NK-92 (cell line): ENCODE measurements around the gene PRMT9.

Experiments used
- DNase-seq: peaks from one replicate; lab custom pipeline; 2025; ENCODE audit not compliant: unreplicated experiment; lab: John Stamatoyannopoulos, UW

PRMT9 gene

DNA sequence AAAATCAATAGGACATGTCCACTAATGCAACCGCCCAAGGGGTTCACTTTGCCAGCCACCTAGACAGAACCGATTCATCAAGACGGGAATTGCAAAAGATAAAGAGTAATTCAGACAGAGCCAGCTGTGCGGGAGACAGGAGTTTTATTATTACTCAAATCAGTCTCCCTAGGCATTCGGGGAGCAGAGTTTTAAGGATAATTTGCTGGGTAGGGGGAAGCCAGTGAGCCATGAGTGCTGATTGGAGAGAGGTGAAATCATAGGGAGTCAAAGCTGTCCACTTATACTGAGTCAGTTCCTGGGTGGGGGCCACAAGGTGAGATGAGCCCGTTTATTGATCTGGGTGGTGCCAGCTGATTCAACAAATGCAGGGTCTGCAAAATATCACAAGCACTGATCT, 58.2 kb downstream of the PRMT9 start:
- no peak for DNase-seq

DNA sequence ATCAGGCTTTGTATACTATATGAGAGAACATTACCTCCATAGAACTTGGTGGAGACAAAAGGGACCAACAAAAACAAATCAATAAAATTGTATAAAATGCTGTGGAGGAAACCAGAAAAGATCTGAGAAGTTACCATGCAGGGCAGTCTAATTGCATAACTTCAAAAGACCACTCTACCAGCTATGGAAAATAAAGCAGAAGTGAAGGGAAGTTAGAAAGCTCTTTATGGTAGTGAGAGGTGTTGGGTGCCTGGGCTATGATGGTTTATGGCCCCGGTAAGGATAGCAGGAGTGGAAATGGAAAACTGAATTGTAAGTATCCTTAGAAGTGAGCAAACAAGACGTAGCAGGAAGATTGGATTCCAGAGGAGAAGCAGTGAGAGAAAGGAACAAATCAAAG, 63.6 kb downstream of the PRMT9 start:
- DNase-seq = no peak

DNA sequence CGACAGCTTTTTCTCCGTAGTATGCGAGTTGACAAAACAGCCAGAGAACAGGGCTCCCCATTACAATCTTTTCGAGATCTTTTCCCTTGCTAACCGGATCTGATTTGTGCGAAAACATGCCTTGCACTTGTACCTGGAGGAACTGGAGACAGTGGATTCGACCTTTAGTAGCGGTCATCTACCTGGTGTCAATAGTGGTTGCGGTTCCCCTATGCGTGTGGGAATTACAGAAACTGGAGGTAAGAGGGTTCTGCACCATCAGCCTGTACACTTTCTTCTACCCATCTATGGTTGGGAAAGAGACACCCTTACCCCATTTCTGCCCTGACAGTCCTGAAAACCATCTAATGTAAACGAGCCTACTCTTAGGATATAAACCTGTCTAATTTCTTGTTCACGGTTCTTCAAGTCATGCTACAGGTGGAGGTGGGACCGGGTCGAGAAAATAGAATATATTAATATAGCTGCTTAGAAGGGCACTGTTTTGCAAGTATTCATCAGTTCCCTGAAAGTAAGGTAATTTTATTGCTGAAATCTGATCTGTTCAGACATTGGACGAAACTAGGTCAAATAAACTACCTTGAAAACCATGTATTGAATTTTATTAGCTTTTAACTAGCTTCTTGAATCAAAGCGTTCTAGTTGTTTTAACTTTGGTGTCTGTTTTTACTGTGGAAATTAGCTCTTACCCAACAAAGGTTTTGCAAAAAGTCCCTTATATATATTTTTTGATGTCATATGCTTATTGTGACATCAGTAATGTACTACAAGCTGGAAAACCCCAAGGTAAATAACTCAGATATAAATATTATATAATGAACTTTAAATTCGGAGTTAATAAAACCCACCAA, 65.9 kb downstream of the PRMT9 start:
- DNase-seq = no peak

DNA sequence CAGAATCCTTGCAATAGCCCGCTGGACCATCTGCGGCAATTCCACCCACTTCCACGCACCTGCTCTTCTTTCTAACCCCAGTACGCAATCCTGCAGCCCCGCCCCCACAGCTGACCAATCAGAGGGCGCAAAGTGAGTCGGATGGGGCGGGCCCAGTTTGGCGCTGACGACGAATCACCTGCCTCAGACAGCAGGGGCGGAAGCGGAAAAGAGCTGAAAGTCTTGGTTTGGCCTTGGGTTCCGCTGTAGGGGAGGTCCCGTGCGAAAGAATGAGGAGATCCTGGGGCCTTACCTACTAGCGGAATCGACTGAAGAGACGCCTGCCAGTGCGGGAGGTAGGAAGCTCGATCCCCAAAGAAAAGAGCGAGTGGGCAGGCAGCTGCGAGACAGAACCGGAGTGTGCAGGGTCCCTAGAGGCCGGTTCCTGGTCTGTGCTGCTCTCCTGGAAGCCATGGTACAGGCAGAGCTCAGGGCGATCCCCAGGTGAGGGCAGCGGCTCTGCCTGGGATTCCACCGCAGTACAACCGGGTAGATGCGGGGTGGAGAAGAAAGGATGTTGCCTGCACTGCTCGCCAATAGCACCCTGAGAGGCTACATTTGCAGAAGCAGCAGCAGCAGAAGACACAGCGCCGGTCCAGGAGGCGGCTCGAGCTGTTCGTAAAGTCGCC, 66.7 kb downstream of the PRMT9 start, which contains the start of gene TMEM184C:
Gene TMEM184C, plus strand, starts transcription at position 225 of the 668 bp plus-strand sequence. CDS start 560 bp downstream, outside the sequence.
- DNase-seq = peak; percentile 82

DNA sequence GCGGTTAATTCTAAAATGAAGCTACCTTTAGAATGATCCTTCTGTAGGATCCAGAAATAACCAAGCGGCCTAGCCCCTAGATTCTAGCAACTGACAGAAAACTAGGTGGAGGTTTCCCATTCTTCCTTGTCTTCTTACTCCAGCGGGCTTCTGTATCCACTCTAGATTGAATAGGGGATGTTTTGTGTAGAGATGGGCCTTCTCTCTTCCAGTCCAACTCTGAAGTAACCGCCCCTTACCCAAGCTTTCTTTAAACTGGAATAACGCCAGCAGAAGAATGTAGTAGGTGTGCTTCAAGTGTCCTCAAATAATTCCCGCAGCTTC, 67.2 kb downstream of the PRMT9 start:
- no peak for DNase-seq

DNA sequence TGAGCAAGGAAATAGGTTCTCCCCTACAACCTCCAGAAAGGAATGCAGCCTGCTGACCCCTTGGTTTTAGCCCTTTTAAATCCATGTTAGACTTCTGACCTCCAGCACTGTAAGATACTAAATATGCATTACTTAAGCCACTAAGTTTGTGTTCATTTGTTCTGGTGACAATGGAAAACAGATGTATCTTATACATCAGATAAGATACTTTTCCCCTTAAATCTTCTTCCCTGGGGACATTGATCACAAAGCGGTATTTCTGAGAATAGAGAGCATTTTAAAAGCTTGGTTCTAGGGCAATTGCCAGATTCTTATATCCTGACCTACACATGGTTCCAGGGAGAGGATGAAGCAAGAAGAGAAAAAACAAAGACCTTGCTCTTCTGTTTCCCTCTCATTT, 73.3 kb downstream of the PRMT9 start:
- DNase-seq = no peak

DNA sequence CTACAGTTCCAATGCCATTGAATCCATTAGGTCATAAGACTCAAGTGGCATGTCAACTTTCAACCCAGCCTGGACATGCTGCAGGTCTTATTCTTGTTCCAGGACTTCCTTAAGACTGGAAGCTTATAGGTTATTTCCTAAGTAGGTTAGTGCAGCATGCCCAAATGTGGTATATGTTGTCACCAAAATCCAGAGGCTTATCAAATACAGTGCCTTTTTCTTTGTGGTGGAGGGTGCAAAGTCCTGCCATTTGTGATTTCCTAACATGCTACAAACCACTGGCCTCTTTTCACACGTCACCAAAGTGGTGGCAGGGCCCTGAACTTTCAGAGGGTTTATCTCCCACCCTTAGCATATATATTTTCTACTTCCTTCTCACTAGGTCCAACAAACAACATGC, 76.5 kb downstream of the PRMT9 start:
- no peak for DNase-seq

DNA sequence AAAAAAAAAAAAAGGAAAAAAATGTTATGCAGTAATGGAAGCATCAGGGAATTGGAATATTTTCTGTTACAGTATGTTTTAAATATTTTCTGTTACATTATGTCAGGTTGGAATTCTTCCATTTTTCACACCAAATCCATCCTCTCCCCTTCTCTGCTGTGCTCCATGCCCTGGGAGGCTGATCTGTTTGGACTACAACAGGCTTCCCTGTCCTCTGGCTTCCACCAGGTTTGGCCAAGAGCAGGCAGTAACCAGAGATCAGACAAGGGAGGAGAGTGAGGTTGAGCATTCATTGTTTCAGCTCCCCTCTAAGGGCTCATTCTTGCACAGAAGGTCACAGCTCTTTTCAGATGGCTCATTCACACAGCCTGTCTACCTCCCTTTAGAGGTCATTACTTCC, 78.5 kb downstream of the PRMT9 start:
- DNase-seq = no peak

DNA sequence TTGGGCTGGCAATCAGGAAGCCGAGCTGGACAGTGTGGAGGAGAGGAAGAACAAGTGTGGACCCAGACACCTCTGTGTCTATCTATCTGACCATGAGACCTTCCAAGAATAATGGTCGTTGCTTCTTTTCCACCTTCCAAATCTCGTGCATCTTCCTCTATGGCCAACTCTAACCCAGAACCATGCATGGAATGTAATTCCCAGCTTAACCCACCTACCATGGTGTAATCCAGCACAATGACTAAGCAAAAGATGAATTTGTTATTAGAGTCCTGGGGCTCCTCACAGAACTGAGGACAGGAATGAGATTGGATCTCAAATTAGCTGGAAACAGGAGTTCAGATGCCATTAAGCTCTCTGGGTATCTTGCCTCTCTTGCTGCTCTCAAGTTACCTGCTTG, 84.2 kb downstream of the PRMT9 start:
- DNase-seq = no peak

DNA sequence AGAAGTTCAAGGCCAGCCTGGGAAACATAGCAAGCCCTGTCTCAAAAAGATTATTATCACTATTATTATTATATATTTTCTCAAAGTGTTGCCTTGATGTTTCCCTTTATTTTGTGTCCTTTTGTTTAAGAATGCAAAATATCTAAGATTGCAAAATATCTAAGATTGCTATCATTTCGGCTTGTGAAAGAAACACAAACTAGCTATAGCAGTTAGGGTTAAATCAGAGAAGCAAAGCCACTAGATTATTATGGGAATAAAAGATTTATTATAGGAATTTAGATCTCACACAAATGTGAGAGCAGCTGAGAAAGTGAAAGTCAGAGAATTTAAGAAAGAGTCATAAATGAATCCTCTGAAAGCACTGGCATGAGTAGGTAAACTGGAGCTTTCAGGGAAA, 84.8 kb downstream of the PRMT9 start:
- no peak for DNase-seq

DNA sequence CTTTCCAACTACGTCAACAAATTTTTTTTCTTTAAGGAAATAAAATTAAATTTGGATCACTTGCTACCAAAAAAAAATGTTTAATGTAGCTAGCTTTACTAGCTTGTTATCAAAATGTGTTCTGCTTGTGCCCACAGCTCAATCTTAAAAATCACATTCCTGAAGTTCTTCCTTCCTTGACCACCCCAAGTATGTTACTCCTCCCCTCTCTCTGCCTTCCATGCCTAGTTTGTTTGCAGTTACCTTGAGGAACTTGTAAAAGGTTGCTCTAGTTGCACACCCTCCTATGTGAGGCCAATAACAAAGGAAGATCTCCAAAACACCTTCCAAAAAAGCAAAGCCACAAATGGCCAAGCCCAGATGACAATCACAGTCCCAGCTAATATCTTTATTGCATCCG, 86.4 kb downstream of the PRMT9 start:
- no peak for DNase-seq

DNA sequence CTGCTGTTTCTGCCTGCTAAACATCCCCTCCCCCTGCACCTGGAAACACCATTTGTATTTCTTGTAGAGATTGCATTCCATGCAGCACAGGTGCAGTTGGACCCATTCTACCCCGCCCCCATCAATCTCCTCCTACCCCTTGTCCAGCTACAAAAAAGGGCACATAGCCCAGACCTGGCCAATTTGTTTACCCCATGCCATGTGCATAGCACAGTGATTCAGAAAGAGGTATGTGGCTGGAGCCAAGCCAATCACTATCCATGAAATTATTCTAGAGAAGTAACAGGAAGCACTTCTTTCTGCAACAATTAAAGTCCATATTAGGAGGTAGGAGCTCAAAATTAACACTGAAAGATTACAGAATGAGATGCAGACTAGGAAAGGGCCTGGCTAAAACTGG, 87.0 kb downstream of the PRMT9 start:
- no peak for DNase-seq

DNA sequence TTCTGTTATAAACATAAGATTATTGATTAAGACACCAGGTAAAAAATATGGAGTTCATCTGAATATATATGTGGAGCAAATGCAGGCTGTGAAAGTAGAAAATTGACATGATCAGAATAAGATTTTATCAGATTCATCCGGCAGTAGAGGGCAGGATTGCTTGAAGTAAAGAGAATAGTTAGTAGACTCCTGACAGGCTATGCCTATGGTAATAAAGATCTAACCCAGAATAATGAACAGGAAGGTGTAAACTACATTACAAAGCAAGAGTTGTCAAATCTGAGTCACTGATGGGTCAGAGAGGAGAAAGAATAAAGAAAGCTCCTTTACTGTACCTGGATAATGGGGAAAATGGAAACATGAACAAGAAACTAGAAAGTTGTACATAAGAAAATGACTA, 87.6 kb downstream of the PRMT9 start:
- no peak for DNase-seq

DNA sequence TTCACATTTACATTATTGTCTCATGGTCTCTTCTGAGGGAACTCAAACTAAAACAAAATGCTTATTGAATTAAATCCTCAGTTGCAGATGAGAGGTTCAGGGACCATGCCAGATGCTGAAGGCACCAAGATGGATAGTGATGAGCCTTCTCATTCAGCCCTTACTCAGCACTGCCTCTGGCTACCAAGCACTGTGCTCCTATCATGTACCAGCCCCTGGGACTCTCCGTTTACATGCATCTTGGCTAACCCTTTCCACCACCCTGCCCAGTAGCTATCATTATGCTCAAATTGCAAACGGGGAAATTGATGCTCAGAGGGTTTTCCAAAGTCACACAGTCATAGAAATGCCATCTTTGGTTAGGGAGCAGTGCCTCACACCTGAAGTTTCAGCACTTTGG, 89.4 kb downstream of the PRMT9 start:
- DNase-seq = no peak

DNA sequence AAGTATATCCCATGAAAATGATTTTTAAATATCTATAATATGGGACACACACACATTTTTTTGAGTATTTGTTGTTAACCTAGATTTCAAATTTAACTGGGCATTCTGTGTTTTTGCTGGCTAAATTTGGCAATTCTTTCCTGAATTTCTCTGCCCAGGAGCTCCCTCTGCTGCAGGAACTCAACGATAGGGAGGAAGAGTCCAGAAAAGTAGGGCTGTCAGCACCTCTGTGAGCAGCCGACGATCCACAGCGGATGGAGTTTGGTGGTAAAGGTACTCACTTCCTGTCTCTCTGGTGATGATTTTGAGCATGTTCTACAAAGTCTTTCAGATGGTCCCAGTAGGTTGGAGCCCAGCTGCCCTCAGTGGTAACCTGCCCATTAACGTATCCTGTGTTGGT, 89.9 kb downstream of the PRMT9 start:
- DNase-seq = no peak

DNA sequence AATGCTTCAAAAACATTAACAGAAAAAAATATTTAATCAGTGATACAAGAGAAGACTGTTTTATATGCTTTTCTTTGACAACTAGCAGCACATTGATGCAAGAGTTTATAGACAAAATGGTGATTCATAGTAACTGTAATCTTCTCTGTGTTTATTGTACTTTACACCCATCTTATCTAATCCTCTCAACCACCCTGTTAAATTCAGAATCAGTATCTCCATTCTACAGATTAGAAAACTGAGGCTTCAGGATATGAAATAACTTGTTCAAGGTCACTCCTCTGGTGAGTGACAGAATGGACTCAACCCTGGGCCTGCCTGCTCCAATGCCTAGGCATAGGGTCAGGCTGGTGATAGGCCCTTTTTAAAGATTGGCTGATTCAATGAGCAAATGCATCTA, 92.9 kb downstream of the PRMT9 start:
- no peak for DNase-seq

DNA sequence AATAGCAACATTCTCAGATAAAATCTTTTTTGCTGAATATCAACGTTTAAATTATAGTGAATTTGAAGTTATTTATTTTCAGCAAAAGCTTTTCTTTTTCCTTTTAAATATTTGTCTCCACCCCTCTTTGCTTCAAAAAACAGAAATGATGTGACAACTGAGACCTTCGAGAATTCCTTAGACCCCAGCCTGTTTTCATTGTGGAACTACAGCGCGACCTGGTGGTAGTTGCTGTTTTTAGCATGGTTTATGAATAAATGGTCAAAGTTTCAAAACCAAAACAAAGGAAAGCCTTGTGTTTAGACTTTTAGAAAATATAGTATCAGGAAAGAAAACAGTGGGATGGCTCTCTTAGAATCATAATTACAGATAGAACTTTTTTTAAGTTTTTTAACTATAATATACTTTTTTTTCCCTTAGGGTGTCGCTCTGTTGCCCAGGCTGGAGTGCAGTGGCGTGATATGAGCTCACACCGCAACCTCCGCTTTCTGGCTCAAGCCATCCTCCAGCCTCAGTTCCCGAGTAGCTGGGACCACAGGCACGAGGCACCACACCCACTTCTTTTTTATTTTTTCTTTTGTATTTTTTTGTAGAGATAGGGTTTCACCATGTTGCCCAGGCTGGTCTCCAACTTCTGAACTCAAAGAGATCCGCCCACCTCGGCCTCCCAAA, 93.6 kb downstream of the PRMT9 start:
- DNase-seq = no peak

DNA sequence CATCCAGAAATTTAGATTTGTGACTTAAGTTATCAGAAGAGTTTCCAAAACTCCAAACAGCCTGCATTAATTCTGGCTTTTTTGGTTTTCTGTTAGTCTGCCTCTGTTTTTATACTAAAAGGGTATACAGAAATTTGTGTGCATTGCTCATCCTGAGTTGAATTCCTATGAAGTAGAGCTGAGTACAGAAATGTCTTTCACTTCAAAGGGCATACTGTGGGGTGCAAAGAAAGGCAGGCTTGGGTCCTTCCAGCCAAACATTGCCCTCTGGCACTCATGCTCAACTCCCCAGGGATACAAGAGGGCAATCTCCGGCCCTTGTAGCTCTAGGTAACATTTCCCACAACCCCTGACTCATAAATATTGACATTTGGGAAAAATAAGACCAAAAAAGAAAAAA, 94.4 kb downstream of the PRMT9 start:
- DNase-seq = no peak
